Measurements from ENCODE around the gene MYPN. TPM values are rescaled to one million over a fixed set of nuclear protein-coding genes. Genes with fewer than 3 reads are reported as not detected.

MYPN gene
- total RNA-seq, 2 donors from 2014 or later = 1.5 to 1.8 TPM

GRCh38 chr10:68163735-68164134, 54.4 kb downstream of the MYPN start:
- no peaks in the 10 kb centered on the region for H3K9me3 ChIP-seq
- no peaks in the 10 kb centered on the region for H3K27me3 ChIP-seq (replicated peaks; ENCODE audit: insufficient read depth)
- no peaks in the 10 kb centered on the region for H3K36me3 ChIP-seq
- no peak overlapping the region for H3K27ac ChIP-seq
- H3K4me3 ChIP-seq = no peak overlapping the region
- 39% methylated on average over 2 of the region's 2 CpGs for WGBS
- TF ChIP-seq POLR2AphosphoS5 (IDR thresholded peaks at IDR 0.05) (no peak), CTCF (IDR thresholded peaks at IDR 0.05) (no peak), POLR2A (IDR thresholded peaks at IDR 0.05) (no peak)
- no peak for DNase-seq (ENCODE audit: low spot score)
- intact Hi-C loops (cut with DNase I) = no loop called here
- no peaks in the 10 kb centered on the region for H3K4me1 ChIP-seq (replicated peaks)

DNA sequence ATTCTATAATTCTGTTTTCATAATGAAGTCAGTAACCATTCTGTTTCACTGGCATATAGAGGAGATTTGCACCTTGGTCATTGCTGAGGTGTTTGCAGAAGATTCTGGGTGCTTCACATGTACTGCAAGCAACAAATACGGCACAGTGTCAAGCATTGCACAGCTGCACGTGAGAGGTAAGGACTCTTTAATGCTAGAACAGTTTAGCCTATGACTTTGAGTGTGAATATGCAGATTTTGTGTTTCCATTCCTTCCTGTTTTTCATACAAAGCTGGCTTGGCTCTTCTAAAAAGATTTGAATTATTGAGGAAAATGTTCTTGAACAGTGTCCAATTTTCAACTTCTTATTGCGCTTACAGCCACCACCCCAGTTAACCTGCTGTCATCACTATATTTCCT, 56.4 kb downstream of the MYPN start:
- no peak for TF ChIP-seq POLR2A (IDR thresholded peaks at IDR 0.05)
- no peak for TF ChIP-seq POLR2AphosphoS5 (IDR thresholded peaks at IDR 0.05)
- TF ChIP-seq CTCF (IDR thresholded peaks at IDR 0.05) = no peak
- 58% methylated on average over 3 of the region's 3 CpGs for WGBS
- no peak overlapping the region for H3K27ac ChIP-seq
- H3K9me3 ChIP-seq = no peaks in the 10 kb centered on the region
- no peaks in the 10 kb centered on the region for H3K4me1 ChIP-seq (replicated peaks)
- no peak overlapping the region for H3K4me3 ChIP-seq
- intact Hi-C loops (cut with DNase I) = no loop called here
- no peaks in the 10 kb centered on the region for H3K27me3 ChIP-seq (replicated peaks; ENCODE audit: insufficient read depth)
- DNase-seq (ENCODE audit: low spot score) = no peak
- H3K36me3 ChIP-seq = no peaks in the 10 kb centered on the region

- no peak for TF ChIP-seq POLR2AphosphoS5 (IDR thresholded peaks at IDR 0.05)
- no peak for TF ChIP-seq CTCF (IDR thresholded peaks at IDR 0.05)
- TF ChIP-seq POLR2A (IDR thresholded peaks at IDR 0.05) = no peak
- no peaks in the 10 kb centered on the region for H3K9me3 ChIP-seq
- no peak for DNase-seq (ENCODE audit: low spot score)
- no peak overlapping the region for H3K4me3 ChIP-seq
- 73% methylated on average over 3 of the region's 3 CpGs for WGBS
- intact Hi-C loops (cut with DNase I) = no loop called here
- H3K27me3 ChIP-seq (replicated peaks; ENCODE audit: insufficient read depth) = no peaks in the 10 kb centered on the region
- H3K27ac ChIP-seq = no peak overlapping the region
- H3K36me3 ChIP-seq = no peaks in the 10 kb centered on the region
- H3K4me1 ChIP-seq (replicated peaks) = no peaks in the 10 kb centered on the region
These were observed 57.7 kb downstream of the MYPN start for GRCh38 chr10:68166871-68167585.

DNA sequence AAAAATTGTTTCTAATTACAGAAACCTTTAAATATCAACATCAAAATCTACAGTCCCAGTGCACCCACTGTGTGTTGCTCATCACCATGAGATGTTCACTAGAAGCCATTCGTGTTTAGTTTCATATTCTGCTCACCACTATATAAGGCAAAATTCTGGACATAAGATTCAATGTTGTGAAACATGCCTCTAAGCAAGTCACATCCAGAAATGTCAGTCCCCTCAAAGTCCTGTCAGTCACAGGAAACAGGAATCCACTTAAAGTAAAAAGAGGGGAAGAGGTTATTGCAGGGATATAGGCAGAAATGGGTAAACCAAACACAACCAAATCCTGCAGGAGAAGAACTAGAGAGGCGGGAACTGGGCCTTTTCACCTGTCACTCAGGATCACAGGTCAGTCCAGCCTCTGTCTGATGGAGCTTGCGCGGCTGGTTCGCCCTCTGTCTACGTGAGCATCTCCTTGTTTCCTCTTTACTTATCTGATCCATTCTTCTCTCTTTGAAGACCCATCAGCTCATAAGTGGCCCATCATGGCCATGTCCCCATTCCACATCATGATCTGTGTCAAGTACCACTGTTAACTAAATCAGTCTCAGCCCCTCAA, 58.4 kb downstream of the MYPN start:
- no peak for TF ChIP-seq POLR2AphosphoS5 (IDR thresholded peaks at IDR 0.05)
- 93% methylated on average over 6 of the region's 6 CpGs for WGBS
- no peak overlapping the region for H3K27ac ChIP-seq

GRCh38 chr10:68171539-68172080, 62.3 kb downstream of the MYPN start:
- WGBS = 65% methylated on average over 1 of the region's 1 CpG
- Histone ChIP-seq H3K9me3 (no peaks in the 10 kb centered on the region), H3K27me3 (replicated peaks; ENCODE audit: insufficient read depth) (no peaks in the 10 kb centered on the region), H3K27ac (no peak overlapping the region), H3K4me1 (replicated peaks) (no peaks in the 10 kb centered on the region), H3K36me3 (no peaks in the 10 kb centered on the region), H3K4me3 (no peak overlapping the region)
- TF ChIP-seq CTCF (IDR thresholded peaks at IDR 0.05) = no peak
- TF ChIP-seq POLR2A (IDR thresholded peaks at IDR 0.05) = no peak
- no peak for TF ChIP-seq POLR2AphosphoS5 (IDR thresholded peaks at IDR 0.05)
- DNase-seq (ENCODE audit: low spot score) = no peak
- intact Hi-C loops (cut with DNase I) = no loop called here

More for the DNA sequence above, 58.4 kb downstream of the MYPN start:
- no peak for DNase-seq (ENCODE audit: low spot score)
- intact Hi-C loops (cut with DNase I) = no loop called here
- no peaks in the 10 kb centered on the region for H3K27me3 ChIP-seq (replicated peaks; ENCODE audit: insufficient read depth)
- H3K4me3 ChIP-seq = no peak overlapping the region
- no peaks in the 10 kb centered on the region for H3K4me1 ChIP-seq (replicated peaks)
- no peaks in the 10 kb centered on the region for H3K9me3 ChIP-seq
- no peaks in the 10 kb centered on the region for H3K36me3 ChIP-seq
